ENCODE results near the gene STOML2. TPM values are rescaled to one million over a fixed set of nuclear protein-coding genes. Genes with fewer than 3 reads are reported as not detected.

The STOML2 gene
- total and polyA plus RNA-seq, 9 of the 15 experiments (the other 6 are each of a cell fraction or from before 2014, with no cell fraction given): 110 to 220 (median 174) TPM

GRCh38 chr9:35115680-35116538 is 13.0 kb upstream of the STOML2 start, which contains the start of gene ATOSB:
Gene ATOSB, minus strand, starts transcription at chr9:35115862. Its CDS starts 7,588 bp downstream, at chr9:35108274.
- DNase-seq (ENCODE audit: extremely low read depth in 1 of 4, low spot score in 3 of 4): peak; percentile 82 to 94 (median 86)
- Histone ChIP-seq H3K9me3 (replicated peaks; ENCODE audit: control insufficient read depth, insufficient read depth, low read depth, low read length) (no peaks in the 10 kb centered on the region), H3K4me2 (ENCODE audit: insufficient read depth, low read length) (peak within 1 kb of the TSS; percentile 99), H3K4me1 (replicated peaks in 1 of 2; ENCODE audit: control insufficient read depth in 2 of 2, insufficient read depth in 2 of 2, low read length in 2 of 2) (peaks cover 23 to 31% of the 10 kb centered on the region in 2 experiments), H3K36me3 (ENCODE audit: control insufficient read depth, insufficient read depth, low read length) (no peaks in the 10 kb centered on the region), H3K27me3 (ENCODE audit: control insufficient read depth in 2 of 2, insufficient read depth in 2 of 2, low read length in 2 of 2) (no peaks in the 10 kb centered on the region), H3K27ac (ENCODE audit: extremely low read depth, low read depth, low read length) (peak within 1 kb of the TSS; percentile 65), H3K79me2 (ENCODE audit: control insufficient read depth, insufficient read depth, low read length) (peaks cover 31% of the 10 kb centered on the region), H3K9ac (ENCODE audit: insufficient read depth in 1 of 2, low read depth in 2 of 2, low read length in 2 of 2) (peak within 1 kb of the TSS; percentile 52 to 88), H3K4me3 (peak within 1 kb of the TSS; percentile 58), H2AFZ (ENCODE audit: low read depth, low read length) (peak within 1 kb of the TSS; percentile 95), H3K9me1 (ENCODE audit: control insufficient read depth, insufficient read depth, low read length) (no peaks in the 10 kb centered on the region), H4K20me1 (replicated peaks; ENCODE audit: control insufficient read depth, insufficient read depth, low read length) (peaks cover 4% of the 10 kb centered on the region)
- FAIRE-seq: peak; percentile 86
- no TSS peak for BruUV-seq (replicated peaks)
- WGBS (ENCODE audit: insufficient coverage, low coverage, missing lambda C conversion rate): 0% methylated on average over 39 of the region's 54 CpGs
- POLR2A ChIA-PET: interaction anchor here (1.1 kb wide), 2 partner anchors 355 to 543 kb away, joined by 3 to 5 read pairs; no protein-coding TSS in a partner anchor
- CTCF ChIA-PET (ENCODE audit: low intra/inter-chr PET ratio): interaction anchor here (1.3 to 1.9 kb wide), 3 partner anchors 143 to 437 kb away, joined by 3 to 13 read pairs (median 11); no protein-coding TSS in a partner anchor
- in situ Hi-C loops (cut with MboI): loop anchor here (5.0 kb wide), 2 partner anchors 141 to 356 kb away; no protein-coding TSS in a partner anchor
- ATAC-seq: peak; percentile 81
- intact Hi-C loops (cut with micrococcal nuclease): loop anchor here (1.0 to 5.0 kb wide), 4 partner anchors 19 to 143 kb away; partner anchors contain the start of genes PIGO, UNC13B and VCP
- peak; percentile 23 for TF ChIP-seq PHF20 (IDR thresholded peaks at IDR 0.05; ENCODE audit: partially characterized antibody)
- TF ChIP-seq, protein P1, sequence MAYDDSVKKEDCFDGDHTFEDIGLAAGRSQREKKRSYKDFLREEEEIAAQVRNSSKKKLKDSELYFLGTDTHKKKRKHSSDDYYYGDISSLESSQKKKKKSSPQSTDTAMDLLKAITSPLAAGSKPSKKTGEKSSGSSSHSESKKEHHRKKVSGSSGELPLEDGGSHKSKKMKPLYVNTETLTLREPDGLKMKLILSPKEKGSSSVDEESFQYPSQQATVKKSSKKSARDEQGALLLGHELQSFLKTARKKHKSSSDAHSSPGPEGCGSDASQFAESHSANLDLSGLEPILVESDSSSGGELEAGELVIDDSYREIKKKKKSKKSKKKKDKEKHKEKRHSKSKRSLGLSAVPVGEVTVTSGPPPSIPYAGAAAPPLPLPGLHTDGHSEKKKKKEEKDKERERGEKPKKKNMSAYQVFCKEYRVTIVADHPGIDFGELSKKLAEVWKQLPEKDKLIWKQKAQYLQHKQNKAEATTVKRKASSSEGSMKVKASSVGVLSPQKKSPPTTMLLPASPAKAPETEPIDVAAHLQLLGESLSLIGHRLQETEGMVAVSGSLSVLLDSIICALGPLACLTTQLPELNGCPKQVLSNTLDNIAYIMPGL (CRISPR knock-in tag; IDR thresholded peaks at IDR 0.05): no peak
- no peak for TF ChIP-seq FOSL1 (tag; conservative IDR thresholded peaks at IDR 0.05)
- no peak for TF ChIP-seq E2F8 (IDR thresholded peaks at IDR 0.05; ENCODE audit: low read depth, partially characterized antibody)
- no peak for TF ChIP-seq FOXA1 (IDR thresholded peaks at IDR 0.05; ENCODE audit: borderline replicate concordance)
- TF ChIP-seq, protein P2, sequence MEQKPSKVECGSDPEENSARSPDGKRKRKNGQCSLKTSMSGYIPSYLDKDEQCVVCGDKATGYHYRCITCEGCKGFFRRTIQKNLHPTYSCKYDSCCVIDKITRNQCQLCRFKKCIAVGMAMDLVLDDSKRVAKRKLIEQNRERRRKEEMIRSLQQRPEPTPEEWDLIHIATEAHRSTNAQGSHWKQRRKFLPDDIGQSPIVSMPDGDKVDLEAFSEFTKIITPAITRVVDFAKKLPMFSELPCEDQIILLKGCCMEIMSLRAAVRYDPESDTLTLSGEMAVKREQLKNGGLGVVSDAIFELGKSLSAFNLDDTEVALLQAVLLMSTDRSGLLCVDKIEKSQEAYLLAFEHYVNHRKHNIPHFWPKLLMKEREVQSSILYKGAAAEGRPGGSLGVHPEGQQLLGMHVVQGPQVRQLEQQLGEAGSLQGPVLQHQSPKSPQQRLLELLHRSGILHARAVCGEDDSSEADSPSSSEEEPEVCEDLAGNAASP (IDR thresholded peaks at IDR 0.05): peak; percentile 64; the same call in 1 of the 2 replicates
- no peak for TF ChIP-seq GTF2F1 (IDR thresholded peaks at IDR 0.05; ENCODE audit: low read depth, low read length)
- TF ChIP-seq MTA3 (IDR thresholded peaks at IDR 0.05; ENCODE audit: borderline replicate concordance): no peak; the same call in 1 of the 2 replicates
- peak in 1 of 2 experiments; percentile 73; a peak in 2 of 4 replicates for TF ChIP-seq SIN3A (IDR thresholded peaks at IDR 0.05; ENCODE audit: borderline replicate concordance in 2 of 2, control insufficient read depth in 1 of 2, low read depth in 2 of 2, low read length in 2 of 2)
- peak; percentile 49; the same call in 1 of the 2 replicates for TF ChIP-seq SUPT5H (IDR thresholded peaks at IDR 0.05)
- TF ChIP-seq ZBTB7A (IDR thresholded peaks at IDR 0.05; ENCODE audit: borderline replicate concordance, control insufficient read depth, low read depth, low read length): peak; percentile 38; the same call in 1 of the 2 replicates
- TF ChIP-seq CTBP1 (IDR thresholded peaks at IDR 0.05; ENCODE audit: borderline replicate concordance): 0 out of 2 replicates have a peak, but pooled peaks have one; percentile 43
- TF ChIP-seq RBM25 (IDR thresholded peaks at IDR 0.05; ENCODE audit: low read depth, low read length, severe bottlenecking): no peak
